Inflammatory macrophage treated with lipopolysaccharide for 4 hours (primary cell): ENCODE measurements around the gene KRT5.
"Not testable (repeated sequence)": the region's sequence is repeated elsewhere in the genome, so short reads cannot be mapped to it uniquely, and the experiment has no call there.

Experiments
- DNase-seq: peaks from one replicate; pipeline ENCODE4 v3.0.0-alpha.2; 2020

KRT5 gene

GRCh38 chr12:52493172-52493571 is 27.0 kb downstream of the KRT5 start, which contains the start of gene KRT6A:
Gene KRT6A, minus strand, starts transcription at chr12:52493257. Its CDS starts 69 bp downstream, at chr12:52493188.
- DNase-seq, result no peak

DNA sequence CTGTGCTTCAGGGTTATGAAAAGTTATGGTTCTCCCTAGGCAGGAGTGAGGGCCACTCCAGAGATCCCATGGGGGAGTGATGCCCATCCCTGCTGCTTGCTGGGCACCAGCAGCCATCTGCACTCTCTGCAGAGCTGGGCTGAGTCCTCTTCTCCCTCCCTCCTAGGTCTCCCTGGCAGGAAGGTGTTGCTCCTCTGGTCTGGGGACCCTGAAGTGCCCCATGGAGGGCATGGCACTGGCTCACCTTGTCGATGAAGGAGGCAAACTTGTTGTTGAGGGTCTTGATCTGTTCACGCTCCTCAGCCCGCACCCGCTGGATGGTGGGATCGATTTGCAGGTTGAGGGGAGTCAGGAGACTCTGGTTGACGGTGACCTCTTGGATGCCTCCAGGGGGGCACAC is 27.8 kb downstream of the KRT5 start:
- DNase-seq, result not testable (repeated sequence)

DNA sequence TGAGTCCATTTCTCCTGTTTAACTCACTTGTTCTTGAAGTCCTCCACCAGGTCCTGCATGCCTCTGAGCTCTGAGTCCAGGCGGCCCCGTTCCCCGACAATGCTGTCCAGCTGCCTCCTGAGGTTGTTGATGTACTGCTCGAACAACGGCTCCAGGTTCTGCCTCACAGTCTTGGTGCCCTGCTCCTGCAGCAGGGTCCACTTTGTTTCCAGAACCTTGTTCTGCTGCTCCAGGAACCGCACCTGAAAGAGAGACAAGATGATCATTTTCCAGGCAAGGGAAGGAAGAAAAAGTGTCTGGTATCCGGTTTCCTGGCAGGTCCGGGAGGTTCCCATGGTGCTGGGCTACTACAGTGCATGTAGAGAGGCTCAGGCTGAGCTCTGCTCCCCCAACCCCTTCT is 28.7 kb downstream of the KRT5 start:
- not testable (repeated sequence) for DNase-seq

- DNase-seq, result no peak
Observed at GRCh38 chr12:52488736-52489135, 31.5 kb downstream of the KRT5 start.

DNA sequence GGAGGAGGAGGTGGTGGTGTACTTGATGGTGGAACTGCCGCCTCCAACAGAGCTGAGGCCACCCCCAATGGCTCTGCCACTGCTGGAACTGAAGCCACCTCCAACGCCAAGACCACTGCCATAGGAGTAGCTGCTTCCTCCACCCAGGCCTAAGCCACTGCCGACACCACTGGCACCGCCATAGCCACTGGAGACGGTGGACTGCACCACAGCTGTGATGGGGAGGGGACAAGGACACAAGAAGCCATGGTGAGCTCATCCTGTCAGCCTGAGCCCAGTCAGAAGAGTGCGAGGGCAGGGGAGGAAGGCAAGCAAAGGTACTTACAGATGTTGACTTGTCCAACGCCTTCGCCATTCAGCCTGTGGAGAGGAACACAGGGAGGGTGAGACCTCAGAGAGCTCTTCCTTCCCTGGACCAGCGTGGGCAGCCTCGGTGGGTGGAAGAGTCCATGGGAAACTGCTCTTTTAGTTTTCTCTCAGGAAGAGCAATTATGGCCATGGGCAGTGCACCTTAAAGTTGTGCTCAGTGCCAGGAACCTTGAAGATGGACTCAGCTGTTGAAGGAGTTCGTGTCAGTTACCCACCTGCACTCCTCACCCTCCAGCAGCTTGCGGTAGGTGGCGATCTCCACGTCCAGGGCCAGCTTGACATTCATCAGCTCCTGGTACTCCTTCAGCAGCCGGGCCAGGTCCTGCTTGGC is 32.3 kb downstream of the KRT5 start:
- not testable (repeated sequence) for DNase-seq

- no peak for DNase-seq
Observed at GRCh38 chr12:52487211-52487610, 33.0 kb downstream of the KRT5 start.

DNA sequence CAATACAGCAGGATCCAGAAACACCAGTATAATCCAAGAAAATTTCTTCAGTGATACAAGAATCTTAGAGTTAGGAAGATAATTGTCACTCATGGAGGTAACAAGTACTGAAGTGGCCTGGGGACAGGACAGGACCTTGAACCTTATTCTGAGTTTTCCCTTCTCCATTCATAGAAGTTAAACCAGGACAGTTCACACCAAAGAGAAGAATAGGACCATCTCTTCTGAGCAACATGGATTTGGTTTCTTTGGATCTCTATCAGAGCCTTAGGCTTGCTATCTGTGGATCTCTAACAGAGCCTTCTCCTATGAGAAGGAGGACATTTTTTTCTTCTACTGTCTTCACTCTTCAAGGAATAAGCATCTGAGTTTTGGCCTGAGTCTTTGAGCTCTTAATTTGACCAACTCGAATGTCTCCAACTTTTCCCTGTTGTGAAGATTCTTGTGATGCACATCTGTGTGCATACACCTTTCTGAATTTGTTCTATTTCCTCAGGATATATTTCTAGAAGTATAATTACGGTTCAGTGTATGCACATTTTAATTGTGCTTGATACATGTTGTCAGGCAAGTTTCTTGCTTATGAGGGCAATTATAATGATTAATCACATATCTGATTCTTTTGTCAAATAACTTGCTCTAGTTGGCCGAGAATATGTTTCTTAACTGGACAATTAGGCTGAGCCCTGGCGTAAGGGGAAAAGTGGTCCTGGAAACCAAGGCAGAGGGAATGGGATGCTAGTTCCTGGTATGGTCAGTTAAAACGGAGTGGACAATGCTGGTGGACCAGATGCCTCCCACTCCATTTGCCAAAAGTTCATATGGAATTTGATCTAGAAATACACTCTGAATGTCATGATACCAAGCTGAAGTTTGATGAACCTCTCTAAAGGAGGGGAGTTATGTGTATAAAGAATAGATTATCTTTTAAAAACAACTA is 33.8 kb downstream of the KRT5 start:
- no peak for DNase-seq

GRCh38 chr12:52480073-52480472 is 40.1 kb downstream of the KRT5 start:
- DNase-seq, result no peak

DNA sequence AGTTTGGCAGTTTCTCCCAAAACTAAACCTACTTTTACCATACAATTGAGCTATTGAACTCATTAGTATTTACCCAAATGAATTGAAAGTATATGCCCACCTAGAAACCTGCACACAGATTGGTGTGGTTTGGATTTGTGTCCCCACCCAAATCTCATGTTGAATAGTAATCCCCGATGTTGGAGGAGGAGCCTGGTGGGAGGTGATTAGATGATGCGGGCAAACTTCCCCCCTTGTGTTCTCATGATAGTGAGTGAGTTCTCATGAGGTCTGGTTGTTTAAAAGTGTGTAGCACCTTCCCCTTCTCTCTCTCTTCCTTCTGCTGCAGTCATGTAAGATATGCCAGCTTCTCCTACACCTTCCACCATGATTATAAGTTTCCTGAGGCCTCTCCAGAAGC is 42.5 kb downstream of the KRT5 start:
- DNase-seq, result no peak

DNA sequence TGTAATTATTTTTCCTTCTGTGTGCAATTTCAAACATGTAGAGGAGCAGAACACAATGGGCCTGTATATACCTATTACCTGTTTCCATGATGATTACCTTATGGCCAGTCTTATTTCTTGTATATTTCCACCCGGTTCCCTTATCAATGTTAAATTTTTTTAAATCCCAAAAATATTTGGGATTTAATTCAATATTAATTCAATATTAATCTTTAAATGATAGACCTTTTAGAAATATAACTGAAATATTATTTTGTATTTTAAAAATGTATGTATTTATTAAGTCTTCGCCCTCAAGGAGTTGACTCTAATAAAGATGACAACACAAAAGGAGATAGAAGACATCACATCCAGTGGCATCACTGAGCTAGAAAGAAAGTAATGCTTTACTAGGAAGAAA is 46.0 kb downstream of the KRT5 start:
- no peak for DNase-seq

- DNase-seq, result no peak
Observed at GRCh38 chr12:52473768-52474167, 46.4 kb downstream of the KRT5 start, which contains the start of gene KRT6C. Gene KRT6C, minus strand, starts transcription at chr12:52473805. Its CDS starts 68 bp downstream, at chr12:52473737.

DNA sequence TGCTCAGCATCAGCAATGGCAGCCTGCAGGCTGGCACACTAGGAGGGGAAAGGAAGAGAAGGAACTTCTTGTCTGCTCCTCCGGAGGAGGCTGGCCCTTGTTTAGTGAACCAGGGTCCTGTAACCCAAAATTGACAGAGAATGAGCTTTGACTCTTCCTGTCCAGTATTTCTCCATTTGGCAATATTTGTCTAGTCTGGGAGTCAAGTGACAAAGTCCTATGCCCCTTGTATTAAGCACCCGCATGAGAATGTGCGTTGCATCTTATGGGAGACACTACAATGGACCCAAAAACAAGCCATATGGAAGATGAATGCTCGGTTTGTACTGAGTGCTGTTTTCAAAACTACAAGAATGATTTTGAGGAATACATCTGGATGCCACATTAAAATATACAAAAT is 50.3 kb downstream of the KRT5 start:
- DNase-seq, result no peak

- no peak for DNase-seq
Observed at GRCh38 chr12:52464897-52465296, 55.3 kb downstream of the KRT5 start.
